GM10248 (cell line): ENCODE measurements around the gene DCLK1.

Source experiments
- CTCF ChIA-PET: fragments of 300-600 bp; sonication (Branson Sonifier 250); formaldehyde crosslinking; extraction: SDS; loops from one replicate; lab custom pipeline; 2021; ENCODE audit warnings: antibody characterized with exemption; lab: Yijun Ruan, JAX
- POLR2A ChIA-PET: fragments of 350-650 bp; sonication (Branson Sonifier 250); formaldehyde crosslinking; extraction: SDS; loops from one replicate; lab custom pipeline; 2020; ENCODE audit warnings: antibody characterized with exemption; lab: Yijun Ruan, JAX
- DNase-seq: peaks from one replicate; pipeline ENCODE4 v3.0.0; 2012; ENCODE audit errors: extremely low spot score
- TF ChIP-seq, protein P1 (sequence below): IDR thresholded peaks from 2 replicates; pipeline ENCODE4 v1.5.1; 2012; ENCODE audit warnings: mild to moderate bottlenecking, low read depth; ENCODE audit errors: extremely low read depth, missing control alignments, control extremely low read depth

Gene DCLK1

GRCh38 chr13:35826626-35827254 lies 304.4 kb downstream of the DCLK1 start:
- ChIA-PET CTCF (interaction anchor here (1.0 kb wide), 1 partner anchor 9 kb away, joined by 3 read pairs; no protein-coding TSS in a partner anchor), POLR2A (no interaction called here)
- TF ChIP-seq, protein P1, sequence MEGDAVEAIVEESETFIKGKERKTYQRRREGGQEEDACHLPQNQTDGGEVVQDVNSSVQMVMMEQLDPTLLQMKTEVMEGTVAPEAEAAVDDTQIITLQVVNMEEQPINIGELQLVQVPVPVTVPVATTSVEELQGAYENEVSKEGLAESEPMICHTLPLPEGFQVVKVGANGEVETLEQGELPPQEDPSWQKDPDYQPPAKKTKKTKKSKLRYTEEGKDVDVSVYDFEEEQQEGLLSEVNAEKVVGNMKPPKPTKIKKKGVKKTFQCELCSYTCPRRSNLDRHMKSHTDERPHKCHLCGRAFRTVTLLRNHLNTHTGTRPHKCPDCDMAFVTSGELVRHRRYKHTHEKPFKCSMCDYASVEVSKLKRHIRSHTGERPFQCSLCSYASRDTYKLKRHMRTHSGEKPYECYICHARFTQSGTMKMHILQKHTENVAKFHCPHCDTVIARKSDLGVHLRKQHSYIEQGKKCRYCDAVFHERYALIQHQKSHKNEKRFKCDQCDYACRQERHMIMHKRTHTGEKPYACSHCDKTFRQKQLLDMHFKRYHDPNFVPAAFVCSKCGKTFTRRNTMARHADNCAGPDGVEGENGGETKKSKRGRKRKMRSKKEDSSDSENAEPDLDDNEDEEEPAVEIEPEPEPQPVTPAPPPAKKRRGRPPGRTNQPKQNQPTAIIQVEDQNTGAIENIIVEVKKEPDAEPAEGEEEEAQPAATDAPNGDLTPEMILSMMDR, result peak; percentile 5
- no peak for DNase-seq

DNA sequence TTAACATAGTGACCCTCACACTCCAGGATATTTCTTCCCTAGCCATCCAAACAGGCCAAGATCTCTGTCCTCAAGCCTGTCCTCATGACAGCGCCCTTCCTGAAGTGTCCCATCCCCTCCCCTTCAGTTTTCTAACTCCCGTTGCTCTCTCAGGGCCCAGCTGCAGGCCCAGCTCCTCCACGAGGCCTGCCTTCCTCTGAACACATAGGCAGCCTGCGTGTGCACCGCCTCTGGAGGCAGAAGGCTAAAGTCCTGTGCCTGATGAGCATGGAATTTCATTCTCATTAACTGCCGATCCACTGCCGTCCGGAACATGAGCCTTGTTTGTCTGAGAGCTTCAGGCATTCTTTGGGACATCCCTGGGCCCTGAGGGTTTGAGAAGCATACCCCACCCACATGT lies 306.4 kb downstream of the DCLK1 start:
- ChIA-PET POLR2A (no interaction called here), CTCF (no interaction called here)
- TF ChIP-seq, protein P1, result no peak
- DNase-seq, result no peak

- TF ChIP-seq, protein P1, result no peak
- DNase-seq, result no peak
- ChIA-PET CTCF (no interaction called here), POLR2A (no interaction called here)
Observed at GRCh38 chr13:35824395-35824794, 306.8 kb downstream of the DCLK1 start.

GRCh38 chr13:35822666-35823065 lies 308.5 kb downstream of the DCLK1 start:
- TF ChIP-seq, protein P1, result no peak
- no peak for DNase-seq
- ChIA-PET POLR2A (no interaction called here), CTCF (interaction anchor here (1.0 kb wide), 1 partner anchor 12 kb away, joined by 4 read pairs; no protein-coding TSS in a partner anchor)

DNA sequence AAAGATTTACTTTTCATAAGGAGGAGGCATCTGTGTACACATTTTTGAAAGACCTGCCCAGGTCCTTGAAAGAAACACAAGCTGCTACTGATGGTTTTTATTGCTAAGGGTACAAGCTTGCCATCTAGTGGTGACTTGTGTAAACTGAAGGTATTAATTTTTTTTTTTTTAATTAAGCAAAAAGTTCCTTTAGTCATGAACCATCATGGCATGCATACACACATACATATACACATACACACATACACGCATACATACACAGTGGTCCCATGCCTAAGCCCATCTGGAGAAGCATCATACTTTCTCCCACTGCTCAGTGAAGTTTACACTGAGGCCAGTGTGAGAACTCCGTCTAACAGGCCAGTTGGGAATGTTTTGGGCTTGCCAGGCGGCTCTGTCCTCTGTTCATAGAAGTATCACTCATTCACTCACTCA lies 312.5 kb downstream of the DCLK1 start:
- TF ChIP-seq, protein P1, result peak; percentile 38
- DNase-seq, result peak; percentile 22
- ChIA-PET CTCF (interaction anchor here (0.6 to 2.6 kb wide), 11 partner anchors 9 to 601 kb away, joined by 3 to 8 read pairs (median 3); no protein-coding TSS in a partner anchor), POLR2A (no interaction called here)

- no peak for DNase-seq
- CTCF ChIA-PET, result interaction anchor here (0.6 to 2.4 kb wide), 10 partner anchors 9 to 601 kb away, joined by 3 to 8 read pairs (median 3); no protein-coding TSS in a partner anchor
- POLR2A ChIA-PET, result no interaction called here
- TF ChIP-seq, protein P1, result peak; percentile 4
Observed at GRCh38 chr13:35817642-35818607, 313.3 kb downstream of the DCLK1 start.
